ENCODE data around the gene URB2. TPM values are rescaled to one million over a fixed set of nuclear protein-coding genes. Genes with fewer than 3 reads are reported as not detected.

URB2 gene
- total and polyA plus RNA-seq, 2 donors (not counting 1 experiment from before 2014, with no cell fraction given): 5.4 to 9.6 TPM

GRCh38 chr1:229671310-229671709, 45.3 kb downstream of the URB2 start:
- ATAC-seq (ENCODE audit: low read depth) (no peak), DNase-seq (no peak)
- Mint-ChIP-seq H3K4me3 (no peak overlapping the region), H3K27ac (no peak overlapping the region), H3K9me3 (ENCODE audit: insufficient read depth) (no peaks in the 10 kb centered on the region), H3K4me1 (no peaks in the 10 kb centered on the region), H3K27me3 (no peaks in the 10 kb centered on the region)
- TF ChIP-seq CTCF (IDR thresholded peaks at IDR 0.05) (no peak), EZH2 (IDR thresholded peaks at IDR 0.05; ENCODE audit: borderline replicate concordance, insufficient read depth, low read depth, low read length, poor library complexity, severe bottlenecking) (no peak)
- WGBS (ENCODE audit: insufficient coverage): no CpG with 5 or more reads among the region's 5 CpGs
- Histone ChIP-seq H3K4me3 (ENCODE audit: control extremely low read depth in 1 of 5, extremely low read depth in 1 of 5, insufficient read depth in 1 of 5, low read depth in 2 of 5, low read length in 4 of 5) (no peak overlapping the region), H3K27me3 (replicated peaks in 1 of 4; ENCODE audit: control extremely low read depth in 1 of 4, control insufficient read depth in 3 of 4, insufficient read depth in 4 of 4, low read length in 3 of 4) (no peaks in the 10 kb centered on the region), H3K4me1 (ENCODE audit: control insufficient read depth in 2 of 2, insufficient read depth in 2 of 2, low read length in 2 of 2) (no peaks in the 10 kb centered on the region), H3K79me2 (ENCODE audit: control insufficient read depth, insufficient read depth, low read length) (no peaks in the 10 kb centered on the region), H3K36me3 (replicated peaks in 1 of 2; ENCODE audit: control extremely low read depth in 1 of 2, control insufficient read depth in 1 of 2, extremely low read depth in 1 of 2, insufficient read depth in 2 of 2, low read length in 1 of 2) (no peaks in the 10 kb centered on the region), H3K9me3 (ENCODE audit: control extremely low read depth in 1 of 3, control insufficient read depth in 2 of 3, insufficient read depth in 1 of 3, low read length in 2 of 3) (peaks cover 0 to under 1% (median 0%) of the 10 kb centered on the region in 3 donors), H3K4me2 (replicated peaks; ENCODE audit: low read depth, low read length, poor library complexity, severe bottlenecking) (no peak overlapping the region), H3K27ac (ENCODE audit: low read length in 2 of 2) (no peak overlapping the region), H2AFZ (ENCODE audit: insufficient read depth, low read depth, low read length, poor library complexity, severe bottlenecking) (no peak overlapping the region), H3K9ac (ENCODE audit: low read length) (no peak overlapping the region), H4K20me1 (ENCODE audit: control insufficient read depth, insufficient read depth, low read length, poor library complexity, severe bottlenecking) (no peaks in the 10 kb centered on the region)
- ChIA-PET POLR2A (interaction anchor here (0.6 to 0.7 kb wide), 2 partner anchors 184 to 657 kb away, joined by 3 to 7 read pairs; no protein-coding TSS in a partner anchor), CTCF (interaction anchor here (2.3 kb wide), 1 partner anchor 9 kb away, joined by 12 read pairs; no protein-coding TSS in a partner anchor)
- intact Hi-C loops (cut with micrococcal nuclease): no loop called here

- Mint-ChIP-seq H3K27me3 (no peaks in the 10 kb centered on the region), H3K27ac (no peak overlapping the region), H3K9me3 (ENCODE audit: insufficient read depth) (no peaks in the 10 kb centered on the region), H3K4me3 (no peak overlapping the region), H3K4me1 (no peaks in the 10 kb centered on the region)
- no peak for ATAC-seq (ENCODE audit: low read depth)
- Histone ChIP-seq H3K4me3 (ENCODE audit: control extremely low read depth in 1 of 5, extremely low read depth in 1 of 5, insufficient read depth in 1 of 5, low read depth in 2 of 5, low read length in 4 of 5) (no peak overlapping the region), H3K36me3 (replicated peaks in 1 of 2; ENCODE audit: control extremely low read depth in 1 of 2, control insufficient read depth in 1 of 2, extremely low read depth in 1 of 2, insufficient read depth in 2 of 2, low read length in 1 of 2) (no peaks in the 10 kb centered on the region), H3K27me3 (replicated peaks in 1 of 4; ENCODE audit: control extremely low read depth in 1 of 4, control insufficient read depth in 3 of 4, insufficient read depth in 4 of 4, low read length in 3 of 4) (no peaks in the 10 kb centered on the region), H2AFZ (ENCODE audit: insufficient read depth, low read depth, low read length, poor library complexity, severe bottlenecking) (no peak overlapping the region), H3K9me3 (ENCODE audit: control extremely low read depth in 1 of 3, control insufficient read depth in 2 of 3, insufficient read depth in 1 of 3, low read length in 2 of 3) (peaks cover 0 to 3% (median 0%) of the 10 kb centered on the region in 3 donors), H3K9ac (ENCODE audit: low read length) (no peak overlapping the region), H4K20me1 (ENCODE audit: control insufficient read depth, insufficient read depth, low read length, poor library complexity, severe bottlenecking) (no peaks in the 10 kb centered on the region), H3K79me2 (ENCODE audit: control insufficient read depth, insufficient read depth, low read length) (no peaks in the 10 kb centered on the region), H3K4me2 (replicated peaks; ENCODE audit: low read depth, low read length, poor library complexity, severe bottlenecking) (no peak overlapping the region), H3K4me1 (ENCODE audit: control insufficient read depth in 2 of 2, insufficient read depth in 2 of 2, low read length in 2 of 2) (no peaks in the 10 kb centered on the region), H3K27ac (ENCODE audit: low read length in 2 of 2) (no peak overlapping the region)
- POLR2A ChIA-PET: no interaction called here
- no peak for DNase-seq
- intact Hi-C loops (cut with micrococcal nuclease): no loop called here
- CTCF ChIA-PET: interaction anchor here (1.0 to 2.3 kb wide), 3 partner anchors 10 to 636 kb away, joined by 3 to 12 read pairs (median 5); no protein-coding TSS in a partner anchor
- no CpG with 5 or more reads among the region's 2 CpGs for WGBS (ENCODE audit: insufficient coverage)
- TF ChIP-seq CTCF (IDR thresholded peaks at IDR 0.05) (no peak), EZH2 (IDR thresholded peaks at IDR 0.05; ENCODE audit: borderline replicate concordance, insufficient read depth, low read depth, low read length, poor library complexity, severe bottlenecking) (no peak)
Measured at GRCh38 chr1:229672246-229672645, 46.2 kb downstream of the URB2 start.
